Activated naive CD4-positive, alpha-beta T cell treated with anti-CD3 and anti-CD28 coated beads, Interleukin-2, amount 50 U/mL, for 24 hours (primary cell): Measurements from ENCODE around the gene ABCA13.

Experiments used
- H3K27ac Mint-ChIP-seq: one replicate; pipeline ENCODE4 v1.8.0; 2021; ENCODE audit warnings: mild to moderate bottlenecking, mixed read lengths
- H3K27me3 Mint-ChIP-seq: one replicate; pipeline ENCODE4 v1.8.0; 2021; ENCODE audit warnings: mixed read lengths
- H3K36me3 Mint-ChIP-seq: one replicate; pipeline ENCODE4 v1.8.0; 2021; ENCODE audit warnings: mixed read lengths
- H3K4me1 Mint-ChIP-seq: one replicate; pipeline ENCODE4 v1.8.0; 2021; ENCODE audit warnings: mixed read lengths
- H3K4me3 Mint-ChIP-seq: one replicate; pipeline ENCODE4 v1.8.0; 2021; ENCODE audit warnings: mild to moderate bottlenecking, mixed read lengths
- H3K9me3 Mint-ChIP-seq: one replicate; pipeline ENCODE4 v1.8.0; 2021; ENCODE audit warnings: mixed read lengths

Gene ABCA13

GRCh38 chr7:48505051-48505450 lies 333.8 kb downstream of the ABCA13 start:
- Mint-ChIP-seq H3K4me1 (no peaks in the 10 kb centered on the region), H3K4me3 (no peak overlapping the region), H3K27ac (no peak overlapping the region)

DNA sequence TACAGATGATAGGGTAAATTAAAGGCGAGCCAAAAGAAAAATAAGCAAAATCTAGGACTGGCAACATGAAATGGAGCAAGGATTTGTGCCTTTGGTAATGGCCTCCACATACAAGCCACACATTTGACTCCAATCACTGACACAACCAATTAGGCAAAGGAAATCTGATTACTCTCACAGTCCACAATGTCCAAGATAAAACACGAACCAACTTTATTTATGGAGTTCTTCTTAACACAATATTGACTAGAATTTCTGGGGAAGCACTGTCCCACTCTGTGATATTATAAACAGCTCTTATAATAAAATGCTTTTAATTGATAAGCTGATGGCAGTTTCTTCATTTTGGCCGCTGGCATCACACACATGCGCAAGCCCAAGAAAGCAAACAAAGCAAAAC lies 334.2 kb downstream of the ABCA13 start:
- Mint-ChIP-seq H3K27ac (no peak overlapping the region), H3K4me1 (no peaks in the 10 kb centered on the region), H3K36me3 (no peaks in the 10 kb centered on the region), H3K9me3 (no peaks in the 10 kb centered on the region), H3K27me3 (no peaks in the 10 kb centered on the region), H3K4me3 (no peak overlapping the region)

More at GRCh38 chr7:48505051-48505450, 333.8 kb downstream of the ABCA13 start:
- Mint-ChIP-seq H3K9me3 (no peaks in the 10 kb centered on the region), H3K27me3 (no peaks in the 10 kb centered on the region), H3K36me3 (no peaks in the 10 kb centered on the region)

DNA sequence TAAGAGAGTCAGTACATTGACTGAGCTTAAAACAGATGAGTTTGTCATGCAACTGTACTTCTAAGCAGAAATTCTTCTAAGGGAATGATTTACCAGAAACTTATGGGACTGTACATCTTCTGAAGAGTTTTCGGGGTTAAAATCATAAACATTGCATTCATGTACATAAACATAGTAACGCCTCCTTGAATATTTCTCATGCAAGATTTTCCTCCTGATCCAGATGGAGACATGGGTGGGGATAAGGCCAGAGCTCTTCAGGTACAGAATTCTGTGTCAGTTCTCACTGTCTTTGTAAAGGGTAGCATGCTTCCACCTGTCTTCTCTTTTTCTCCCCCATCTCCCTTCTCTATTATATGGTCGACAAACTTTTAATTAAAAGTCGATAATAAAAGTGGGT lies 335.3 kb downstream of the ABCA13 start:
- Mint-ChIP-seq H3K27ac (no peak overlapping the region), H3K27me3 (no peaks in the 10 kb centered on the region), H3K4me3 (no peak overlapping the region), H3K36me3 (no peaks in the 10 kb centered on the region), H3K4me1 (no peaks in the 10 kb centered on the region), H3K9me3 (no peaks in the 10 kb centered on the region)

- no peaks in the 10 kb centered on the region for H3K27me3 Mint-ChIP-seq
- H3K4me1 Mint-ChIP-seq, result no peaks in the 10 kb centered on the region
- H3K36me3 Mint-ChIP-seq, result no peaks in the 10 kb centered on the region
- no peaks in the 10 kb centered on the region for H3K9me3 Mint-ChIP-seq
- no peak overlapping the region for H3K4me3 Mint-ChIP-seq
- no peak overlapping the region for H3K27ac Mint-ChIP-seq
Observed at GRCh38 chr7:48511080-48511479, 339.8 kb downstream of the ABCA13 start.

DNA sequence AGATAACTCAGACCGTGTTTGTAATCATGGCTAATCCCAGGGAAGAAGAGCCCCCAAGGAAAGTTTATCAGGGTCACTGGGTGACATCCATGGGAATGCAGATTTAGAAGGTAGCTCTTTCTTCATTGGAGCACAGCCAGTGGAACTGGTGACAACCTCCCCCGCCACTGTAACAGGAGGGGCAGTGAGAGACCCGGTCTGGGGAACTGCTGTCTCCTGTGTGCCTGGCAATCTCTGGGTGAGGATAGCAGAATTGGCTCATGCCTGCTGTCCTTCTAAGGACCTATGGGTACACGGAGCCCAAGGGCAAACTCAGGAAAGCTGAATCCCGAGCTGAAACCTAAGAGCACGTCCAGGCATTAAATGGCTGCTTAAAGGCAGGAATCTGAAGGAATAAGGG lies 341.6 kb downstream of the ABCA13 start:
- no peak overlapping the region for H3K27ac Mint-ChIP-seq
- H3K9me3 Mint-ChIP-seq, result no peaks in the 10 kb centered on the region
- no peaks in the 10 kb centered on the region for H3K27me3 Mint-ChIP-seq
- H3K36me3 Mint-ChIP-seq, result no peaks in the 10 kb centered on the region
- no peaks in the 10 kb centered on the region for H3K4me1 Mint-ChIP-seq
- H3K4me3 Mint-ChIP-seq, result no peak overlapping the region

DNA sequence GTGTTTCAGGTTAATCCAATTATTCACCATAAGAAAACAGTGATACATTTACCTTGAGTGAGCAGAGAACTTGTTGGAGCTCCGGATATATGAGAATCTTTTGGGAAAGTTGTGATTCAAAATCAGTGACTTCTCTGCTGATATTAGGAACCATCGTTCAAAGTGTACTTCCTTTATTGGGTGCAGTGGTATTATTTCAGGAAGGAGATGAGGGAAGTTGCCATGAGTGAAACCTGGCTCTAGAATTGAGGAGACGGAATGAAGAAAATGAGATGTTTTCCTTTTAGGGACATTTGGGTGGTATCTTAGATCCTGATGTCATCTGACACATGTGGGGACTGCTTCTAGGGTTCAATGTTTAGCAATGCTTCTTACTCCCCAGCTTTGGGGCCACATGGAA lies 343.9 kb downstream of the ABCA13 start:
- Mint-ChIP-seq H3K4me3 (no peak overlapping the region), H3K27me3 (no peaks in the 10 kb centered on the region), H3K36me3 (no peaks in the 10 kb centered on the region), H3K27ac (no peak overlapping the region), H3K4me1 (no peaks in the 10 kb centered on the region), H3K9me3 (no peaks in the 10 kb centered on the region)

- H3K27me3 Mint-ChIP-seq, result no peaks in the 10 kb centered on the region
- no peaks in the 10 kb centered on the region for H3K36me3 Mint-ChIP-seq
- no peaks in the 10 kb centered on the region for H3K9me3 Mint-ChIP-seq
- no peak overlapping the region for H3K27ac Mint-ChIP-seq
- H3K4me1 Mint-ChIP-seq, result no peaks in the 10 kb centered on the region
- H3K4me3 Mint-ChIP-seq, result no peak overlapping the region
Observed at GRCh38 chr7:48518092-48518491, 346.8 kb downstream of the ABCA13 start.

DNA sequence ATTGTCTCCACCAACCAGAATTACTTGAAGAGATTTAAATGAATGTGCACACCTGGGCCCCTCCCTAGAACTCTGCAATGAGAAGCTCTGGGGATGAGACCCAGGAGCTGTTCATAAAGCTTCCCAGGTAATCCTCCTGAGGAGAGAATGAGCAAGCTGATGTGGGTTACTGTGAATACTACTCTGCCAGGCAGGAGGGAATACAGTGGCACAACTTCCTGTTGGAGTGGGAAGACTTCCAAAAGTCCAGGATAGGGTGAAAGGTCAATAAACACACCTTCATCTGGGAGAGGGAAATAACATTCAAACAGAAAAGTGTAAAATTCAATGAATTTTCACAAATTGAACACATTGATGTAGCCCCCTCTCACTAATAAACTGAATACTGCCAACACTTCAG lies 351.4 kb downstream of the ABCA13 start:
- H3K4me1 Mint-ChIP-seq, result no peaks in the 10 kb centered on the region
- no peaks in the 10 kb centered on the region for H3K36me3 Mint-ChIP-seq
- H3K27me3 Mint-ChIP-seq, result peaks cover 2% of the 10 kb centered on the region
- no peak overlapping the region for H3K27ac Mint-ChIP-seq
- H3K9me3 Mint-ChIP-seq, result no peaks in the 10 kb centered on the region
- H3K4me3 Mint-ChIP-seq, result no peak overlapping the region

DNA sequence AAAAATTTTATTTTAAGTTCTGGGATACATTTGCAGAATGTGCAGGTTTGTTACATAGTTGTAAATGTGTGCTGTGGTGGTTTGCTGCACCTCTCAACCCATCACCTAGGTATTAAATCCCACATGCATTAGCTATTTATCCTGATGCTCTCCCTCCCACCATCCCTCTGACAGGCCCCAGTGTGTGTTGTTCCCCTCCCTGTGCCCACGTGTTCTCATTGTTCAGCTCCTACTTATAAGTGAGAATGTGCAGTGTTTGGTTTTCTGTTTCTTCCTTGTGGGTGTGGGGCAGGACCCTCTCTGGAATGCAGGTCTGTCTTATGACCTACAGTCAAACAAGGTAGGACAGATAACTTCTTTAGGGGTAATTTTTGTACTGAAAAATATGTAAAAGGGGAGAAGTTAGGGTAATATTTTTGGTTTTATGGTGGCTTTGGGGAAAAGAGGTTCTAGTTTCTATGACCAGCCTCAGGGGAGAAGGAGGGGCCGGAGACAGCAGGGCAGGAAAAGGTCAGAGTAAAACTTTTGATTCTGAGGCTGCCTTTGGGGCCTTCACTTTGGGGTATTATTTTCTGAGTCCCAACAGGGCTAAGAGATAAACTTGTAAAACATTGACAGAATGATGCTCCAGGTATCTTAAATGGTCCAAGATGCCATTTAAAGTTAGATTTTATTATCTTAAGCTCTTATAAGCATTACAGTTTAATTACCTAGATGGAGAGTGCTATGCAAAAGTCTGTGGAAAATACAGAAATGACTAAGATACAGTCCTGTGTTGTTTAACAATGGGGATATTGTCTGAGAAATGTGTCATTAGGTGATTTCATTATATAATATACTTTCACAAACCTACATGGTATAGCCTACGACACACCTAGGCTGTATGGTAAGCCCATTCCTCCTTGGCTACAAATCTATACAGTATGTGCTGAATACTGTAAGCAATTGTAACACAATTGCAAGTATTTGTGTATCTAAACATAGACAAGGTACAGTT lies 354.8 kb downstream of the ABCA13 start:
- Mint-ChIP-seq H3K4me3 (no peak overlapping the region), H3K36me3 (no peaks in the 10 kb centered on the region), H3K4me1 (no peaks in the 10 kb centered on the region), H3K27ac (no peak overlapping the region), H3K27me3 (peaks cover 2% of the 10 kb centered on the region), H3K9me3 (no peaks in the 10 kb centered on the region)

- H3K27me3 Mint-ChIP-seq, result peaks cover 2% of the 10 kb centered on the region
- no peaks in the 10 kb centered on the region for H3K36me3 Mint-ChIP-seq
- H3K4me3 Mint-ChIP-seq, result no peak overlapping the region
- no peak overlapping the region for H3K27ac Mint-ChIP-seq
- H3K4me1 Mint-ChIP-seq, result no peaks in the 10 kb centered on the region
- peaks cover 2% of the 10 kb centered on the region for H3K9me3 Mint-ChIP-seq
Observed at GRCh38 chr7:48528646-48529045, 357.4 kb downstream of the ABCA13 start.

GRCh38 chr7:48537561-48537960 lies 366.3 kb downstream of the ABCA13 start:
- Mint-ChIP-seq H3K36me3 (no peaks in the 10 kb centered on the region), H3K9me3 (peaks cover 14% of the 10 kb centered on the region), H3K4me3 (no peak overlapping the region), H3K4me1 (no peaks in the 10 kb centered on the region), H3K27me3 (no peaks in the 10 kb centered on the region), H3K27ac (no peak overlapping the region)

GRCh38 chr7:48540746-48541145 lies 369.5 kb downstream of the ABCA13 start:
- peaks cover 7% of the 10 kb centered on the region for H3K9me3 Mint-ChIP-seq
- no peaks in the 10 kb centered on the region for H3K4me1 Mint-ChIP-seq
- H3K27me3 Mint-ChIP-seq, result no peaks in the 10 kb centered on the region
- no peak overlapping the region for H3K27ac Mint-ChIP-seq
- H3K36me3 Mint-ChIP-seq, result no peaks in the 10 kb centered on the region
- no peak overlapping the region for H3K4me3 Mint-ChIP-seq

- Mint-ChIP-seq H3K4me1 (no peaks in the 10 kb centered on the region), H3K4me3 (no peak overlapping the region), H3K27ac (no peak overlapping the region), H3K36me3 (no peaks in the 10 kb centered on the region), H3K9me3 (peaks cover 12% of the 10 kb centered on the region), H3K27me3 (no peaks in the 10 kb centered on the region)
Observed at GRCh38 chr7:48548667-48549066, 377.4 kb downstream of the ABCA13 start.

DNA sequence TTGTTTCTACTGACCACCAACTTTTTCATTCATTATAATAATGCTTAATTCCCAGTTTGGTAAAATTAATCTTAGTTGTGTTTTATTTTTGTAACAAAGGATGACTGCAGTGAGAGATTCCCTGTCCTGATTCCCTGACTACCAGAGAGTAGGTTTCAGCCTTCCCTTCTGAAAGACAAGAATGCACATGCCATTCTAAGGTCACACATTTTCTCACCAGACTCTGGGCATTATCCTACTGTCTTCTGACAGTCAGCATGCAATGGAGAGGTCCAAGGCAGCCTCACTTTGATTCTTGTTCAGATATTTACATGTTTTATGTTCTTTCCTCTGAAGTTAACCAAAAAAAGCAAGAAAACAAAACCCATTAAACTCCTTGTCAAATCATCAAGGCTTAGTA lies 380.4 kb downstream of the ABCA13 start:
- Mint-ChIP-seq H3K4me3 (no peak overlapping the region), H3K27me3 (no peaks in the 10 kb centered on the region), H3K9me3 (peaks cover 17% of the 10 kb centered on the region), H3K4me1 (no peaks in the 10 kb centered on the region), H3K27ac (no peak overlapping the region), H3K36me3 (no peaks in the 10 kb centered on the region)

DNA sequence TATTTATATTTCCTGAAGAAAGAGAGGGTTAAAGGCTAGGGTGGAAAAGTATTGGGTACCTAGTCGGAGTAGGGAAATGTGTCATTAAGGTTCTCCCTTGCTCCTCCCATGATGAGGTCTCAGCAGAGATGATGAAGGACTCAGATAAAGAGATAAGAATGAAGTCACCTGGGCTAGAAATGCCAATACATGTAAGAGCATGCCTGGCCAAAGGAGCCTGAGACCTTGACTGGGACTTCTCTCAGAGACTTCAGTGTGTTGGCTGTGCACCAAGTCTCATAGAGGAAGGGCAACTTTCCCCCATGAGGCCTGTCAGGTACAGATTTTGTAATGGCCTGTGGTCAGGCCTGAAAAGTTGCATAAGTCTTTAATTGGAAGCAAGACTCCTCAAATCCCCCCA lies 392.1 kb downstream of the ABCA13 start:
- Mint-ChIP-seq H3K36me3 (no peaks in the 10 kb centered on the region), H3K4me1 (no peaks in the 10 kb centered on the region)

DNA sequence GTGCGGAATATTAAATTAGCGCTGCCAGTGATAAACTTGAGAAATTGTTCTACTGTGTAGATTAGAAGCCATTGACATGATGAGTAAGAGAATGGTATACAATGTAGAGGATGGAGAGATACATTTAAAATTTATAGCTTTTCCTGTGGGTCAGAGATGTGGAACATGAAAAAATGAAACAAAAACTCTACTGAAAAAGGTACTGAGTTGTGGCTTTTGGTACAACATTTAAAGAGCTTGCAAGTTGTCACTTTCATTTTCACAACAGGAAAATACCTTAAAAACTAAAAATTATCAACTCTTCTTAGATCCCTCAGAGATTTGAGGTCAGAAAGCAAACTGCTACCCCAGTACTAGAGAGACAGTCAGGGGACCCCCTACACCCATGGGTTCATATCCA lies 404.3 kb downstream of the ABCA13 start:
- Mint-ChIP-seq H3K27me3 (no peaks in the 10 kb centered on the region), H3K36me3 (no peaks in the 10 kb centered on the region), H3K4me3 (no peak overlapping the region), H3K27ac (no peak overlapping the region), H3K9me3 (peaks cover 13% of the 10 kb centered on the region), H3K4me1 (no peaks in the 10 kb centered on the region)

More for the DNA sequence above, 392.1 kb downstream of the ABCA13 start:
- Mint-ChIP-seq H3K4me3 (no peak overlapping the region), H3K9me3 (peaks cover 8% of the 10 kb centered on the region), H3K27me3 (no peaks in the 10 kb centered on the region), H3K27ac (no peak overlapping the region)

DNA sequence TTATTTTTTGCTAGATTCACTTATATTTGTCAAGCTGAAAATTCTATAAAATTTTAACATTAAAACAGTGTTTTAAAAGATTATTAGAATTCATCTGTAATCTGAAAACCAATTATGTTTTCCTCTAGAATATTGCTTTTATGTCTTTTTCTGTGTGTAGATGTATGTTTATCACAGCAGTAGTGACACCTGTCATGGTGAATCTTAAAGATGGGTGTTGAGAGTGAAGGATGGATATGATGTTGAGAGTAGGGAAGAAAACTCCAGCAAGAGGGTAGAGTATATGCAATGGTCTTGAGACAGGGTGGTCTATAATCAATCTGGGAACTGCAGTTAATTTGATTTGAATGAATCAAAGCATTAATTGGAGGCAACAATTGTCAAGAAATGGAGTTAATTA lies 416.2 kb downstream of the ABCA13 start:
- Mint-ChIP-seq H3K4me1 (no peaks in the 10 kb centered on the region), H3K4me3 (no peak overlapping the region), H3K9me3 (no peaks in the 10 kb centered on the region), H3K27ac (no peak overlapping the region), H3K36me3 (no peaks in the 10 kb centered on the region), H3K27me3 (no peaks in the 10 kb centered on the region)
